HPDE6-E6E7 (cell line): Measurements from ENCODE around the gene DIPK1A.

ENCODE experiments used
- DNase-seq: peaks from one replicate; pipeline ENCODE4 v3.0.0; 2011; ENCODE audit warnings: missing footprints; ENCODE audit errors: extremely low spot score

DIPK1A gene

GRCh38 chr1:92877792-92878191 lies 83.5 kb downstream of the DIPK1A start:
- no peak for DNase-seq

DNA sequence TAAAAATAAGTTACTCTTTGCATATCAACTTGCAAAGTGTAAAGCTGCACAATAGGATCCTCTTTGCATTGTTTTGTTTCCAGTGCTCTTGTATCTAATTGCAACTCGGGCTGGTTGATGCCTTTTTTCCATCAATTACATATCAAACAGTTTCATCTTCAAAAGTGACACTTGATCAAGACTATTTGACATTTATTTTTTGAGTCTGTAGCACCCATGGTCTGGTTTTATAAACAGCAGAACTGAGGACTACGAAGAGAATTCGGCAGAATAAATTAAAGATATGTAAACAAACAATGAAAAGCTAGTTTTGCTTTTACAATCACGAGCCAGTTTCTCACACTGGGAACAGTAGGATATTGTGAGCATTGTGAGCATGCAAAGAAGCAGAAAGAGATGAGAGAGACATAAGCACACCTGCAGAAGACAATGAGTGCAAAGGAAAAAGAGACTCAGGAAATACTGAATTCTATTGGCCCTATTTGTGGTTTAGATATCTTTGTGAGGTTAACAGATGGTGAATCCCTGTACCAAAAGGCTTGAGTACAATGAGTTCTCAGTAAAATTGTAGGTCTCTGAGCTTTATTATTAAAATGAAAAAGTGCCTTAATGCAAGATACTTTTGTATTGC lies 84.1 kb downstream of the DIPK1A start:
- no peak for DNase-seq

DNA sequence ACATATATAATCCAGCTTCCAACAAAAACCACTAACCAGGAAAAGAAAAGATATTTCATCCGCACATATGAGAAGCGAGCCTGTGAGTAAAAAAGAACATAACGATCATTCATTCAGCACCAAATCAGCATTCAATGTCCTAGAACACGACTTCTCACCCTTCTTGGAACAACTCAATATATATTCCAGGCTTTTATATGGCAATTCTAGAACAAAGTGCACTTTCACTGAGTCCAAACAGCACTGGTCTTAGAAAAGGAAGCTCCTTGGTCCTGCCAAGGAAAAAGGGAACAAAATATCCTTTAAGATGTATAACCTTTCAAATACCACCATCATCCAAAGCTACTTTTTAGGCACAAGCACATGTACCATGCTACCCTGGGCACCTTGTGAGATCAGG lies 84.9 kb downstream of the DIPK1A start:
- no peak for DNase-seq

GRCh38 chr1:92874987-92875386 lies 86.3 kb downstream of the DIPK1A start:
- DNase-seq = no peak

DNA sequence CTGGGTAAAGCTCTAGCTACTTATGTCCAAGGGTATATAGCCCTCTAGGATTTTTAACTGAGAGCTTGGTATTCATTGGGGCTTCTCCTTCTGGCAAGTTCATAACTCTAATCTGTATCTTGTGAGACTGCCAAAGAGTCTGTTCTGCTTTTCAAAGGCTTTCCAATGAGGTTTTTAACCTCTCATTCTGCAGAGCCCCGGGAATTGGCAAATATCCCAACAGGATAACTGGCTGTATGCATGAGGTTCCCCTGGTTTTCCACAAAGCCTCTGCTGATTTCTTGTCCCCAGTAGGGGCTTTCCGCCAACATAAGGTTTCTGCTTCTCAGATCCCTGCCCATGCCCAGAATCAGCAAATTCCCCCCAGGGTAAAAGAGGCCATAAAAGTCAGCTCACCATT lies 88.5 kb downstream of the DIPK1A start:
- no peak for DNase-seq

- DNase-seq = no peak
Observed at GRCh38 chr1:92870591-92870990, 90.7 kb downstream of the DIPK1A start.

DNA sequence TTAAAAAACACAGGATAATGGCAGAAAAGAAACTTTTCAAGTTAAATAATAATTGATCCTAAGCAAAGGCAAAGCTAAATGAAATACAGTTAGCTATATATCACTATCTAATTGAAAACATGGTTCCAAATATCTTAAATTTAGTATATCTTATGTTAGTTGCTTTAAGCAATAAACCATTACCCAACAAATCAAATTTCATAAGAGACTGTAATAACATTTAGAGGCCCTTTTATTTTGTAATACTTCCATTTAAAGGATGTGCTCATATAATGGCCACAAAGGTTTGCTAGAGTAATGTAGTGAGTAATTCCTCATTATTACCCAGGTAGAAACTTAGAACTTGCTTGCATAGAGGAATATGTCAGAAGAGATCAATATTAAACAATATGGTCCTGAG lies 97.1 kb downstream of the DIPK1A start:
- DNase-seq = no peak

DNA sequence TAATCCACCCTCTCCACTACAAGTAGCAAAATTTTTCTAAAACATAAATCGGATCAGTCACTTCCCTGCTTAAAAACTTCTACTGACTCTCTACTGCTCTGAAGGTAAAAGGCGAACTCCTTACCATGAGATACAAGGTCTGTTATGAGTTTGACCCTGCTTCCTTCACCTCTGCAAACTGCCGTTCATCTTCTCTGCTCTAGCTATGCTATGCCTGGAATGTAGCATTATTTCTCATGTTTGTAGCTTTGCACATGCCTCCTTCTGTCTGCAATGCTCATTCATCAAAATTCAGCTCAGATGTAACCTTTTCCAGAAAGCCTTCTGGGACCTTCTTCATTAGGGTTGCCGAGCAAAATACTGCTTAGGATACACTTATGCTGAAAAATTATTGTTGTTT lies 98.7 kb downstream of the DIPK1A start:
- no peak for DNase-seq

DNA sequence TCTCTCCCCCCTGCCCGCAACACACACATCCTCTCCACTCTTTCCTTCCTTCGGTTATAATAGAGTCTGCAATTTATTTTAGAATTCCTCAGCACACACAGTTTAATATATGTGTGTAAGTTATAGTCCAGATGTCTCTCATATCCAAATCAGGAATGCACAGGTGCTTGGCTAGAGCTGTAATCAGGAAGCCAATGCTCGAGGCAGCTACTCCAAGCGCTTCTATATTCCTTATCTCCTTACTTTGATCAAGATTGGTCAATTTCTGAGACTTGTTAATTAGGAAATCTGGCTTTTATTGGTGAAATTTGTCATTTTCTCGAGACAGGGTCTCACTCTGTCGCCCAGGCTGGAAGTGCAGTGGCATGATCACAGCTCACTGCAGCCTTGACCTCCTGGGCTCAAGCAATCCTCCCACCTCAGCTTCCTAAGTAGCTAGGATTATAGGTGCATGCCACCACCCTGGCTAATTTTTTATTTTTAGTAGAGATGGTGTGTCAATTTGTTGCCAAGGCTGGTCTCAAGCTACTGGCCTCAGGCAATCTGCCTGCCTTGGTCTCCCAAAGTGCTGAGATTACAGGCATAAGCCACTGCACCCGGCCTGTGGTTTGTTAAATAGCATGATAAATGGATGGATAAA lies 101.7 kb downstream of the DIPK1A start:
- no peak for DNase-seq

- DNase-seq = peak; percentile 67
Observed at GRCh38 chr1:92858564-92859399, 102.5 kb downstream of the DIPK1A start.

DNA sequence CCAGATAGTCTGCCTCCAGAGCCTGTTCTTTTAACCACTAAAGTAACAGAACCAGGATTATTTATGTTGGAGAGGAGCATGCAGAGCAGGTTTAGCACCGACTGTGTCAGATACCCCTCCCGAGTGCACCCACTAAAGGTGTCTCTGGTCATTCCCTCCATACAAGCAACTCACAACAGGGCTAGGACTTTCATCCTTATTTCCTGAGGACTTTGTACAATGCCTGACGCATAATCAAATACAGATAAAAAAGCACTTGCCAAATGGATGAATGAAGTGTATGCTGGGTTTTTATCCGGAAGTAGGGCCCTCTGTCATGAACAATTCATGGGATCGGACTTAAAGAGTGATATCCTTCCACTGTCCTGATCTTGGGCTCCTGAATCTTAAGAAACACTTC lies 103.4 kb downstream of the DIPK1A start:
- DNase-seq = no peak

DNA sequence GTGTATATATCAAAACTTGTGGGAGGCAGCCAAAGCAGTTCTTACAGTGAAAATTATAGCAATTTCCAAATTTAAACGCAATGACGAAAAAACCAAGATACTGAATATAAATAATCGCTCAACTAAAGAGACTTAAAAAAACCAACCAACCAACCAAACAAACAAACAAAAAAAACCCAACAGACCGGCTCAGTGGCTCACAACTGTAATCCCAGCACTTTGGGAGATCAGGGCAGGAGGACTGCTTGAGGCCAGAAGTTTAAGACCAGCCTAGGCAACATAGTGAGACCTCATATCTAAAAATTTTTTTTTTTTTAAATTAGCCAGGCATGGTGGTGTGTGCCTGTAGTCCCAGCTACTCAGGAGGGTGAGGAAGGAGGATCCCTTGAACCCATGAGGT lies 106.0 kb downstream of the DIPK1A start:
- no peak for DNase-seq

- DNase-seq = no peak
Observed at GRCh38 chr1:92854101-92854785, 107.0 kb downstream of the DIPK1A start.

DNA sequence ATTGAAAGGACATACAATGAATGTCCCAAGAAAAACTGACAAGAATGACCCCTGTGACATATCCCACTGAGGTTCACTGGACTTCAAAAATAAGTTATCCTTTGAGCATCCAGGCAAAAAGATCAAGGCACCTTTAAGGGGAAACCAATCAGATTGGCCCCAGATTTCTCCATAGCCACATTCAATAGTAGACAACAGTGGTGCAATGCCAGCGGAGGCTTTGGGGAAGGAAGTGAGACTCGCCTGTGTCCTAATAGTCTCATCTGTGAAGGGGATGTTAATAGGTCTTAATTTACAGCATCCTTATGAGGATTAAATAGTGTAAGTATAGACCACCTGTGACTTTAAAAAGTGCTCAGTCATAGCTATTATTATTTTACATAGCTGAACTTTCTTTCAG lies 108.0 kb downstream of the DIPK1A start:
- DNase-seq = no peak

DNA sequence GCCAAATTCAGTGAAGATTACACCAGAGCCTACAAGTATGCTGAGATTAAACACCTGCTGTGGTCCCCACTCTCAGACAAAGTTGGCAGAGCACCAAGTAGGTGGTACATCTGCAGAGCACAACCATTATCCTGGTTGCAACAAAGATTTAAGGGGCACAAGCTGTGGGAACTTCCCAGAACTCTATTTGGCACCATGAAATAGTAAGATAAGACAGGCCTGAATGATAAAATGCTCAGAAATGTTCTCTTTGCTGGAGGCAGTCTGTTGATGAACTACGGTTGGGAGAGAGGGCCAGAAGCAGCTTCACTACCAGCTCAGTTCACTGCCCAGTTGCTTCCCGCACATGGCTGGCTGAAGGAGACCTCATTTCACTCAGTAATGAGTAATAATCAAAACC lies 109.5 kb downstream of the DIPK1A start:
- DNase-seq = no peak

DNA sequence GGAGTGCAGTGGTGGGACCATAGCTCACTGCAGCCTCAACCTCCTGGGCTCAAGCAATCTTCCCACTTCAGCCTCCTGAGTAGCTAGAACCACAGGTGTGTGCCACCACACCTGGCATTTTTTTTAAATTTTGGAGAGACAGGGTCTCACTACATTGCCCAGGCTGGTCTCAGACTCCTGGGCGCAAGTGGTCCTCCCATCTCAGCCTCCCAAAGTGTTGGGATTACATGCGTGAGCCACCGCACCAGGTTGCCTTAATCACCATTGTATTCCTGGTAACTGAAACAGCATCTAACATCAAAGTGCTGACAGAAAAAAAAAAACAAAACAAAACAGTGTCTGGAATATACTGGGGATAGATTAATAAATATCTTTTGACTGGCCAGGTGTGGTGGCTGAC lies 111.2 kb downstream of the DIPK1A start:
- no peak for DNase-seq

DNA sequence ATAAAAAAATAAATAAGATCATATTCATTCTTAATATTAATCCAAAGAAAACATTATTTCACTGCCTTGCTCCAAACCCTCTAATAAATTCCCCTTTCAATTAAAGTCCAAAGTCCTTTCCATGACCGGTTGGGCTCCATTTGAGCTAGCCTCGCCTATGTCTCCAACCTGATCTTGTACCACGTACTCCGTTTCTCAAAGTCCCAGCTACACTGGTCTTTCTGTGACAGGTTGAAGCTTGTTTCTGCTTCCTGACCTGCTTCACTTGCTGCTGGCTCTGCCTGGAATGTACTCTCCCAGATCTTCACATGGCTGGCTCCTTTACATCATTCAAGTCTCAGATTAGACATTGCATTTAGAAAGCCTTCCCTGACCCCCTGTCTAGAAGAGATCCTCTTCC lies 113.1 kb downstream of the DIPK1A start:
- DNase-seq = peak; percentile 73

DNA sequence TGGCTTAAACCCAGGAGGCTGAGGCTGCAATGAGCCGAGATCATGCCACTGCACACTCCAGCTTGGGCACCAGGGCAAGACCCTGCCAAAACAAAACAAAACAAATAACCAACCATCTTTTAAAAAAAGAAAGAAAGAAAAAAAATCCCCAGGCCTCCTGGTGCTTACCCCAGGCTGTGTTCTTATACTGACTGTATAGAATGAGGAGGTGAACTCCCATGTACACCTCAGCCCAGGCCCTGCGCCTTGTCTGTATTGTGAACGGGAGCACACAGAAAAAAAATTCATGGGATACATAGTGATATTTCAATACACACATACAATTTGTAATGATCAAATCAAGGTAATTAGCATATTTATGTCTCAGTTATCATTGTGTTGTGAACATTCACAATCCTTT lies 115.4 kb downstream of the DIPK1A start:
- no peak for DNase-seq

DNA sequence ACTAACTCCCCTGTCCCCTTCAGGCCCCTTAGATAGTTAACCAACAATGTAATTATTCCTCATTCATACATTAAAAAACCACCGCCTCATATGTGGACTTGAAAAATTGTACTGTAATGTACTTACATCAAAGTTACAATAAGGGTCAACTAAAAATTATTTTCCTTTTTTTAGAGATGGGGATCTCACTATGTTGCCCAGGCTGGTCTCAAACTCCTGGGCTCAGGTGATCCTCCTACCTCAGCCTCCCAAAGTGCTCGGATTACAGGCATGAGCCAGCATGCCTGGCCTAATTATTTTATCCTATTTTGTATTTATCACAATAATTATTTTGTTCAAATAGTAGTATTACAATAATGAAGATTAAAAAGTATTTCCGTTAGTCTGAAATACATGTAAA lies 116.8 kb downstream of the DIPK1A start:
- no peak for DNase-seq

DNA sequence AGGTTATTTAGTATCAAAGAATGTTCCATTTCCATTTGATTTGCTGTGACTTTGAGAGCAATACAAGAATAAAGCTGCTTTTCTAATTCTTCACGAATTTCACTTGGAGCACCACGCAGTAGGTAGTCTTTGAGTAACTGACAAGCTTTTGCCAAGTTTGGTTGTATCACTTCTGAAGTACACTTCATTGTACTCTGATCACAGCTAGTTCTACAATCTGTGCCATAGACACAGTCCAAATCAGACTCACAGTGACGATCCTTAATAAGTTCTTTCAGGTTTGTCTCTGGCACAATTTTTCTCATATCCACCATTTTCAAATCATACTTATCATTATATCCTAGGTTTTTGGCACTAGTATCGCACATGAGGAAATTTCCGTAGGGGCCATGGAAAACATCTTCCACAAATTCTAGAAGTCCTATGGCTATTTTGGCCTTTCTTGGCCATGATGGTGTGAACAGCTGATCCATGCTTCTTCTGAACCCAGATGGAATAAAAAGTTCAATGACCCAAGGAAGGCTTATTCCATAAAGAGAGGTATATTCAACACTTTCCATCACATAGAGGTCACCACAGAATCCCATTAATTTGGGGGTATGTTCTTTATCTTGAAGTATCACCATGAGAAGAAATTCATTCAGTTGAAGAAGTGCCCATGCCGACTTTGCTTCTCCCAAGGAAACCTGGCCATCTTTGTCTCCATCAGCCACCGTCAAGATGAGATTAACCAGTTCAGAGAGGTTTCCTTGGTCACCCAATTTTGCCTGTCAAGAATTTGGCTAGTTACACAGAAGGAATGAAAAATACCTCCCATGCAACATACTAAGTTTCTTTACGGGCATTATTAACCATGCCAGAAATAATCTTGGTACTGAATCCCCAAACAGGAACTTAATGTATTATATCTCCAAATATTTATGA lies 117.6 kb downstream of the DIPK1A start:
- no peak for DNase-seq

- no peak for DNase-seq
Observed at GRCh38 chr1:92843046-92843423, 118.2 kb downstream of the DIPK1A start.
